SK-N-SH (cell line): ENCODE results near the gene KLHL5. TPM values are rescaled to one million over a fixed set of nuclear protein-coding genes. Genes with fewer than 3 reads are reported as not detected.

ENCODE experiments used
- CTCF ChIA-PET: fragments of 300-600, 350-600 bp; formaldehyde crosslinking; extraction: SDS; loops from one replicate; lab custom pipeline; 2021; lab: Yijun Ruan, JAX
- POLR2A ChIA-PET: fragments of 350-600 bp; sonication (Branson Sonifier 250); formaldehyde crosslinking; extraction: SDS; loops from one replicate; lab custom pipeline; 2020; ENCODE audit warnings: antibody characterized with exemption, inconsistent platforms; lab: Yijun Ruan, JAX
- DNase-seq: peaks from one replicate; pipeline ENCODE4 v3.0.0; 2012
- H2AFZ ChIP-seq: fragments of 200-600 bp; sonication (generic); 2 replicates; pipeline ENCODE4 v1.8.1; 2016; ENCODE audit warnings: antibody characterized with exemption, mild to moderate bottlenecking, low read depth
- H3F3A ChIP-seq: fragments of 200-600 bp; sonication (generic); replicated peaks from 2 replicates; pipeline ENCODE3; 2016; ENCODE audit warnings: antibody characterized with exemption, mild to moderate bottlenecking; ENCODE audit not compliant: insufficient read depth
- H3K27ac ChIP-seq, 2 experiments: fragments of 200-500 bp in 1 of 2; fragments of 200-600 bp in 1 of 2; sonication (Bioruptor generic) in 1 of 2; sonication (generic), shearing (Covaris generic) in 1 of 2; 2 replicates each; pipeline versions ENCODE4 v1.5.1 to v1.6.1; 2014 to 2016; ENCODE audit warnings: low read depth in 2 of 2, inconsistent platforms in 1 of 2, low read length in 1 of 2, mild to moderate bottlenecking in 1 of 2, mixed read lengths in 1 of 2
- H3K27me3 ChIP-seq: fragments of 200-600 bp; sonication (generic), shearing (Covaris generic); 2 replicates; pipeline ENCODE4 v1.6.1; 2016; ENCODE audit warnings: mixed run types; ENCODE audit not compliant: insufficient read depth
- H3K36me3 ChIP-seq, 2 experiments: fragments of 200-500 bp in 1 of 2; fragments of 200-600 bp in 1 of 2; sonication (Bioruptor generic) in 1 of 2; sonication (generic) in 1 of 2; replicated peaks in 1 of 2; 2 replicates each; pipeline versions ENCODE3 to v1.5.1; 2014 to 2016; ENCODE audit warnings: low read length in 1 of 2, mild to moderate bottlenecking in 1 of 2; ENCODE audit not compliant: insufficient read depth in 2 of 2, control insufficient read depth in 1 of 2
- H3K4me1 ChIP-seq, 2 experiments: fragments of 200-500 bp in 1 of 2; fragments of 200-600 bp in 1 of 2; sonication (Bioruptor generic) in 1 of 2; sonication (generic), shearing (Covaris generic) in 1 of 2; 2 replicates each; pipeline versions ENCODE4 v1.5.1 to v1.6.1; 2014 to 2016; ENCODE audit warnings: low read depth in 1 of 2, low read length in 1 of 2, mixed run types in 1 of 2; ENCODE audit not compliant: insufficient read depth in 2 of 2, control insufficient read depth in 1 of 2
- H3K4me2 ChIP-seq: fragments of 200-600 bp; sonication (generic), shearing (Covaris generic); 2 replicates; pipeline ENCODE4 v1.6.1; 2017; ENCODE audit warnings: mixed run types
- H3K4me3 ChIP-seq, 2 experiments: fragments of 200-500 bp in 1 of 2; fragments of 200-600 bp in 1 of 2; sonication (Bioruptor generic) in 1 of 2; sonication (generic), shearing (Covaris generic) in 1 of 2; 2 replicates each; pipeline versions ENCODE4 v1.5.1 to v1.8.1; 2014 to 2016; ENCODE audit warnings: low read depth in 2 of 2, inconsistent platforms in 1 of 2, low read length in 1 of 2, mild to moderate bottlenecking in 1 of 2, mixed read lengths in 1 of 2, moderate library complexity in 1 of 2
- H3K79me2 ChIP-seq: fragments of 200-600 bp; sonication (generic); 2 replicates; pipeline ENCODE4 v1.8.1; 2017; ENCODE audit warnings: mild to moderate bottlenecking; ENCODE audit not compliant: insufficient read depth
- H3K9ac ChIP-seq: fragments of 200-600 bp; sonication (generic); 2 replicates; pipeline ENCODE4 v1.6.1; 2017; ENCODE audit warnings: mixed run types
- H3K9me2 ChIP-seq: fragments of 200-600 bp; sonication (generic); 2 replicates; pipeline ENCODE4 v1.6.1; 2017; ENCODE audit warnings: mixed run types
- H3K9me3 ChIP-seq: fragments of 200-600 bp; sonication (generic); 2 replicates; pipeline ENCODE4 v1.6.1; 2017; ENCODE audit warnings: mixed run types, mild to moderate bottlenecking, moderate library complexity
- H4K20me1 ChIP-seq: fragments of 200-600 bp; sonication (generic); 2 replicates; pipeline ENCODE4 v1.6.1; 2017; ENCODE audit warnings: mild to moderate bottlenecking, mixed run types; ENCODE audit not compliant: insufficient read depth
- CHD2 ChIP-seq: fragments of 150-350 bp; IDR thresholded peaks from 2 replicates; pipeline ENCODE4 v1.6.1; 2018; ENCODE audit warnings: low read length; ENCODE audit not compliant: partially characterized antibody
- EZH2phosphoT487 ChIP-seq: fragments of 200-600 bp; sonication (generic); IDR thresholded peaks from 2 replicates; pipeline ENCODE4 v1.6.1; 2017; ENCODE audit warnings: low read depth, mixed run types, mild to moderate bottlenecking, antibody characterized with exemption, moderate library complexity, borderline replicate concordance
- FOXM1 ChIP-seq: IDR thresholded peaks from 2 replicates; pipeline ENCODE4 v1.4.0; 2012; ENCODE audit warnings: low read depth, mild to moderate bottlenecking
- GABPA ChIP-seq: IDR thresholded peaks from 2 replicates; pipeline ENCODE4 v1.4.0; 2012; ENCODE audit warnings: low read depth, mild to moderate bottlenecking
- JUND ChIP-seq: IDR thresholded peaks from 2 replicates; pipeline ENCODE4 v1.4.0; 2012
- MXI1 ChIP-seq: IDR thresholded peaks from 2 replicates; pipeline ENCODE4 v1.6.1; 2012; ENCODE audit warnings: mild to moderate bottlenecking, low read depth, low read length, improper control_type of control experiment
- POLR2AphosphoS5 ChIP-seq: IDR thresholded peaks from 2 replicates; pipeline ENCODE4 v1.6.1; 2012; ENCODE audit warnings: low read depth, low read length
- REST ChIP-seq: IDR thresholded peaks from 2 replicates; pipeline ENCODE4 v1.6.1; 2012; ENCODE audit warnings: mild to moderate bottlenecking, low read depth, low read length, moderate library complexity
- YY1 ChIP-seq: IDR thresholded peaks from 2 replicates; pipeline ENCODE4 v1.4.0; 2012; ENCODE audit warnings: low read depth, mild to moderate bottlenecking
- WGBS: methylation state at CpG from one replicate; pipeline ENCODE4 v1.1.6; 2017; ENCODE audit warnings: low lambda C conversion rate; 5-methylcytosine and 5-hydroxymethylcytosine counted together
- polyA plus RNA-seq, 3 experiments: library from polyadenylated mRNA; depleted of rRNA; stranded (reverse); fragments of >200 nt; gene quantifications; 2 replicates each; pipeline ENCODE4 v1.2.3, GENCODE V29; 2012
- TF ChIP-seq, protein P1 (sequence below): fragments of 200-600 bp; sonication (generic); IDR thresholded peaks from 2 replicates; pipeline ENCODE4 v1.6.1; 2017; ENCODE audit warnings: antibody characterized with exemption, mild to moderate bottlenecking, moderate library complexity
- TF ChIP-seq, protein P2 (sequence below): IDR thresholded peaks from 2 replicates; pipeline ENCODE4 v1.4.0; 2012; ENCODE audit warnings: low read depth, borderline replicate concordance

KLHL5 gene
- polyA plus RNA-seq, 1 of the 3 experiments (the other 2 are of a cell fraction) = 33.1 TPM

- no peaks in the 10 kb centered on the region for H3K9me2 ChIP-seq
- no peak overlapping the region for H3K27ac ChIP-seq
- ChIA-PET CTCF (interaction anchor here (0.6 to 2.9 kb wide), 3 partner anchors 8 to 228 kb away, joined by 3 to 15 read pairs (median 5); no protein-coding TSS in a partner anchor), POLR2A (no interaction called here)
- 0 out of 2 replicates have a peak, but pooled peaks cover 4% of the 10 kb centered on the region for H3K9me3 ChIP-seq
- no peak overlapping the region for H3K4me2 ChIP-seq
- H3F3A ChIP-seq = no peaks in the 10 kb centered on the region
- H2AFZ ChIP-seq = no peak overlapping the region
- H3K4me1 ChIP-seq = no peaks in the 10 kb centered on the region
- H3K4me3 ChIP-seq = no peak overlapping the region
- H4K20me1 ChIP-seq = no peaks in the 10 kb centered on the region
- peaks cover 2 to 32% of the 10 kb centered on the region in 2 experiments for H3K36me3 ChIP-seq
- no peak overlapping the region for H3K9ac ChIP-seq
- DNase-seq = no peak
- 95% methylated on average over 3 of the region's 3 CpGs for WGBS
- H3K27me3 ChIP-seq = no peaks in the 10 kb centered on the region
- no peaks in the 10 kb centered on the region for H3K79me2 ChIP-seq
- TF ChIP-seq YY1 (no peak), EZH2phosphoT487 (no peak), CHD2 (no peak), POLR2AphosphoS5 (no peak), JUND (no peak), MXI1 (no peak), FOXM1 (no peak), REST (no peak), GABPA (no peak)
- TF ChIP-seq, protein P1, sequence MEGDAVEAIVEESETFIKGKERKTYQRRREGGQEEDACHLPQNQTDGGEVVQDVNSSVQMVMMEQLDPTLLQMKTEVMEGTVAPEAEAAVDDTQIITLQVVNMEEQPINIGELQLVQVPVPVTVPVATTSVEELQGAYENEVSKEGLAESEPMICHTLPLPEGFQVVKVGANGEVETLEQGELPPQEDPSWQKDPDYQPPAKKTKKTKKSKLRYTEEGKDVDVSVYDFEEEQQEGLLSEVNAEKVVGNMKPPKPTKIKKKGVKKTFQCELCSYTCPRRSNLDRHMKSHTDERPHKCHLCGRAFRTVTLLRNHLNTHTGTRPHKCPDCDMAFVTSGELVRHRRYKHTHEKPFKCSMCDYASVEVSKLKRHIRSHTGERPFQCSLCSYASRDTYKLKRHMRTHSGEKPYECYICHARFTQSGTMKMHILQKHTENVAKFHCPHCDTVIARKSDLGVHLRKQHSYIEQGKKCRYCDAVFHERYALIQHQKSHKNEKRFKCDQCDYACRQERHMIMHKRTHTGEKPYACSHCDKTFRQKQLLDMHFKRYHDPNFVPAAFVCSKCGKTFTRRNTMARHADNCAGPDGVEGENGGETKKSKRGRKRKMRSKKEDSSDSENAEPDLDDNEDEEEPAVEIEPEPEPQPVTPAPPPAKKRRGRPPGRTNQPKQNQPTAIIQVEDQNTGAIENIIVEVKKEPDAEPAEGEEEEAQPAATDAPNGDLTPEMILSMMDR = no peak
- TF ChIP-seq, protein P2, sequence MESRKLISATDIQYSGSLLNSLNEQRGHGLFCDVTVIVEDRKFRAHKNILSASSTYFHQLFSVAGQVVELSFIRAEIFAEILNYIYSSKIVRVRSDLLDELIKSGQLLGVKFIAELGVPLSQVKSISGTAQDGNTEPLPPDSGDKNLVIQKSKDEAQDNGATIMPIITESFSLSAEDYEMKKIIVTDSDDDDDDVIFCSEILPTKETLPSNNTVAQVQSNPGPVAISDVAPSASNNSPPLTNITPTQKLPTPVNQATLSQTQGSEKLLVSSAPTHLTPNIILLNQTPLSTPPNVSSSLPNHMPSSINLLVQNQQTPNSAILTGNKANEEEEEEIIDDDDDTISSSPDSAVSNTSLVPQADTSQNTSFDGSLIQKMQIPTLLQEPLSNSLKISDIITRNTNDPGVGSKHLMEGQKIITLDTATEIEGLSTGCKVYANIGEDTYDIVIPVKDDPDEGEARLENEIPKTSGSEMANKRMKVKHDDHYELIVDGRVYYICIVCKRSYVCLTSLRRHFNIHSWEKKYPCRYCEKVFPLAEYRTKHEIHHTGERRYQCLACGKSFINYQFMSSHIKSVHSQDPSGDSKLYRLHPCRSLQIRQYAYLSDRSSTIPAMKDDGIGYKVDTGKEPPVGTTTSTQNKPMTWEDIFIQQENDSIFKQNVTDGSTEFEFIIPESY = no peak
Observed at GRCh38 chr4:39125600-39125985, 63.6 kb downstream of the KLHL5 start.
